ENCODE measurements around the gene RCSD1. TPM values are rescaled to one million over a fixed set of nuclear protein-coding genes. Genes with fewer than 3 reads are reported as not detected.

Gene RCSD1
- total and polyA plus RNA-seq, 3 donors from 2014 or later = 13.8 to 24.7 (median 14.1) TPM

GRCh38 chr1:167654975-167655575 is 25.0 kb downstream of the RCSD1 start:
- H3K27ac ChIP-seq = no peak overlapping the region
- 57 to 73% methylated on average over 7 of the region's 7 CpGs for WGBS, 2 donors
- no peak overlapping the region for H3K4me3 ChIP-seq
- intact Hi-C loops (cut with DNase I; ENCODE audit: low total_unique reads) = no loop called here
- no peaks in the 10 kb centered on the region for H3K36me3 ChIP-seq (ENCODE audit: low read depth, missing control alignments)
- peaks cover 10% of the 10 kb centered on the region for H3K4me1 ChIP-seq
- TF ChIP-seq CTCF (IDR thresholded peaks at IDR 0.05) (no peak), POLR2A (IDR thresholded peaks at IDR 0.05) (no peak)
- no peak for DNase-seq
- H3K27me3 ChIP-seq = no peaks in the 10 kb centered on the region
- no peaks in the 10 kb centered on the region for H3K9me3 ChIP-seq

- intact Hi-C loops (cut with DNase I; ENCODE audit: low total_unique reads) = no loop called here
- H3K27me3 ChIP-seq = no peaks in the 10 kb centered on the region
- no peaks in the 10 kb centered on the region for H3K9me3 ChIP-seq
- no peak for TF ChIP-seq CTCF (IDR thresholded peaks at IDR 0.05)
- no peaks in the 10 kb centered on the region for H3K36me3 ChIP-seq (ENCODE audit: low read depth, missing control alignments)
- WGBS, 2 donors = 91 to 93% methylated on average over 2 of the region's 2 CpGs
- DNase-seq = no peak
- H3K4me3 ChIP-seq = no peak overlapping the region
- no peak overlapping the region for H3K27ac ChIP-seq
- peaks cover 11% of the 10 kb centered on the region for H3K4me1 ChIP-seq
Observed at GRCh38 chr1:167656657-167657056, 26.6 kb downstream of the RCSD1 start.

- Histone ChIP-seq H3K4me3 (no peak overlapping the region), H3K36me3 (ENCODE audit: low read depth, missing control alignments) (no peaks in the 10 kb centered on the region), H3K27me3 (no peaks in the 10 kb centered on the region), H3K27ac (no peak overlapping the region), H3K9me3 (no peaks in the 10 kb centered on the region), H3K4me1 (peaks cover 21% of the 10 kb centered on the region)
- 73 to 76% methylated on average over 10 of the region's 10 CpGs for WGBS, 2 donors
- intact Hi-C loops (cut with DNase I; ENCODE audit: low total_unique reads) = no loop called here
- no peak for TF ChIP-seq POLR2A (IDR thresholded peaks at IDR 0.05)
- TF ChIP-seq CTCF (IDR thresholded peaks at IDR 0.05) = no peak
- DNase-seq = no peak
Observed at GRCh38 chr1:167658574-167659328, 28.7 kb downstream of the RCSD1 start.

GRCh38 chr1:167659450-167659849 is 29.4 kb downstream of the RCSD1 start:
- intact Hi-C loops (cut with DNase I; ENCODE audit: low total_unique reads) = no loop called here
- WGBS, 2 donors = 66 to 81% methylated on average over 3 of the region's 3 CpGs
- no peak overlapping the region for H3K27ac ChIP-seq

More at GRCh38 chr1:167659450-167659849, 29.4 kb downstream of the RCSD1 start:
- H3K27me3 ChIP-seq = no peaks in the 10 kb centered on the region
- no peak for DNase-seq
- no peaks in the 10 kb centered on the region for H3K36me3 ChIP-seq (ENCODE audit: low read depth, missing control alignments)
- peaks cover 21% of the 10 kb centered on the region for H3K4me1 ChIP-seq
- H3K9me3 ChIP-seq = no peaks in the 10 kb centered on the region
- TF ChIP-seq POLR2A (IDR thresholded peaks at IDR 0.05) (no peak), CTCF (IDR thresholded peaks at IDR 0.05) (no peak)
- H3K4me3 ChIP-seq = no peak overlapping the region

Measured in testis (tissue), 3 donors.